Measurements from ENCODE around the gene MED25.

- TF ChIP-seq POLR2A (IDR thresholded peaks at IDR 0.05), result no peak
- no peak for TF ChIP-seq CTCF (IDR thresholded peaks at IDR 0.05)
Observed at GRCh38 chr19:49808711-49809159, 9.4 kb upstream of the MED25 start.
